ENCODE results near the gene MISP.
"Not testable (repeated sequence)": the region's sequence is repeated elsewhere in the genome, so short reads cannot be mapped to it uniquely, and the experiment has no call there.

Gene MISP

DNA sequence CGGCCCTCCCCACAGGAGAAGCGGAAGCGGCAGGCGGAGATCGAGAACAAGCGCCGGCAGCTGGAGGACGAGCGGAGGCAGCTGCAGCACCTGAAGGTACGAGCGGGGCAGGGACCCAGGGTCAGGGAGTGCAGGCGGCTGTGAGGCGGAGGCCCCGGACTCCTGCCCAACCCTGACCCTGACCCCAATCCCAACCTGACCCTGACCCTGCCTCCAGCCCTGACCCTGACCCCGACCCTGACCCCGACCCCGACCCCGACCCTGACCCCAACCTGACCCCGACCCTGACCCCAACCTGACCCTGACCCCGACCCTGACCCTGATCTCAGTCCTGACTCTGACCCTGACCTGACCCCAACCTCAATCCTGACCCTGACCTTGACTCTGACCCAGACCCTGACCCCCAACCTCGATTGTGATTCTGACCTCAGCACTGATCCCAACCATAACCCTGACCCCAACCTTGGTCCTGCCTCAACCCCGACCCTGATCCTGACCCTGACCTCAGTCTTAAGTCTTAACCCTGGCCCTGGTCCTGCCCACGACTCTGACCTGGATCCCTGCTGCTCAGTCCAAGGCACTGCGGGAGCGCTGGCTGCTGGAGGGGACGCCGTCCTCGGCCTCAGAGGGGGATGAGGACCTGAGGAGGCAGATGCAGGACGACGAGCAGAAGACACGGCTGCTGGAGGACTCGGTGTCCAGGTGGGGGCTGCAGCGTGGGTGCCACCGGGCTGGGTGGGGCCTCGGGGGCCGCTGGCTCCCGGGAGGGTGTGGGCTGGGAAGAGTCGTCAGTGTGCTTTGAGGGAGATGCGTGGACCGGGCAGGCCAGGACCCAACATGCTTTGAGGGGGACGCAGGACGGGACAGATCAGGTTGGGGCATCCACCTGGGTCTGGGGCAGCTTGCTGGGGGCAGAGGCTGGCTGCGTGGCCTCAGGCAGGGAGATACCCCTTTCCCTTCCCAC lies 23.6 kb upstream of the MISP start:
- no peak for DNase-seq

GRCh38 chr19:728011-728410 lies 22.9 kb upstream of the MISP start:
- no peak for DNase-seq

DNA sequence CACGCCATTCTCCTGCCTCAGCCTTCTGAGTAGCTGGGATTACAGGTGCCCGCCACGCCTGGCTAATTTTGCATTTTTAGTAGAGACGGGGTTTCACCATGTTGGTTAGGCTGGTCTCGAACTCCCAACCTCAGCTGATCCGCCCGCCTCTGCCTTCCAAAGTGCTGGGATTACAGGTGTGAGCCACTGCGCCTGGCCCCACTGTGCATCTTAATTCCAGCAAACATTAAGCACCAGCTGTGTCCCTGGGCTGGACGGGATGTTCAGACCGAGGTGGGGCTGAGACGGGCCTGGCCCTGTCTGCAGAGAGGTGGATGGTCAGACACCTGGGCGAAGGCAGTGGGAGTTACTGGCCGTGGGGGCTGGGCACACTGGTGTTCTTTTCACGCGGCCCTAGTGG lies 21.3 kb upstream of the MISP start:
- not testable (repeated sequence) for DNase-seq

- no peak for DNase-seq
Observed at GRCh38 chr19:729965-730668, 20.8 kb upstream of the MISP start.

DNA sequence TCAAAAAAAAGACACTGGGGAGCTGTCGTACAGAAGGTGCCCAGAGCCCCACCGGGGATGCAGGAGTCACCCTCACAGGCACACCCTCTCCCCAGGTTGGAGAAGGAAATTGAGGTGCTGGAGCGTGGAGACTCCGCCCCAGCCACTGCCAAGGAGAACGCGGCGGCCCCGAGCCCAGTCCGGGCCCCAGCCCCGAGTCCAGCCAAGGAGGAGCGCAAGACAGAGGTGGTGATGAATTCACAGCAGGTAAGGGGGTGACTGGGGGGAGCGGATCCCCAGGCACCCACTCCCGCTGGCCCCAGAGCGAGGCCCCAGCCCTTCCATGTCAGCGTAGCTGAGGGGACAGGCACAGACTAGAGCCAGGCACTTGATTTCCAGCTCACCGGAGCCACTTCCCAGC lies 19.9 kb upstream of the MISP start:
- no peak for DNase-seq

GRCh38 chr19:732148-733069 lies 18.5 kb upstream of the MISP start:
- DNase-seq, result no peak

DNA sequence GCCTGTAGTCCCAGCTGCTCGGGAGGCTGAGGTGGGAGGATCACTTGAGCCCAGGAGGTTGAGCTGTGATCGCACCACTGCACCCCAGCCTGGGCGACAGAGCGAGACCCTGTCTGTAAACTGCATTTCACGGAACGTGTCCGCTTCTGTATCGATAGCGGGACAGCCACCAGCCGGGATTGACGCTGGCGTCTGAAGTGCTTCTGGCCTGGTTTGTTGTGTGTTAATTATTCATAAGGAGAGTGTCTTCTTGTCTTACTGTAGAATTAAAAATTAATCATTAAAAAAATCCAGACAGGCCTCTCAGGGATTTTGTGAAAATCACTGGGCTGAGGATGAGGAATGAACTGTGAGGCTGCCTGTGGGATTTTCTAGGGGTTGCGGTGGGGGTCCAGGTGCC lies 16.2 kb upstream of the MISP start:
- DNase-seq, result no peak

- no peak for DNase-seq
Observed at GRCh38 chr19:736125-736524, 14.8 kb upstream of the MISP start.

- peak; percentile 20 for DNase-seq
Observed at GRCh38 chr19:737591-738093, 13.3 kb upstream of the MISP start.

DNA sequence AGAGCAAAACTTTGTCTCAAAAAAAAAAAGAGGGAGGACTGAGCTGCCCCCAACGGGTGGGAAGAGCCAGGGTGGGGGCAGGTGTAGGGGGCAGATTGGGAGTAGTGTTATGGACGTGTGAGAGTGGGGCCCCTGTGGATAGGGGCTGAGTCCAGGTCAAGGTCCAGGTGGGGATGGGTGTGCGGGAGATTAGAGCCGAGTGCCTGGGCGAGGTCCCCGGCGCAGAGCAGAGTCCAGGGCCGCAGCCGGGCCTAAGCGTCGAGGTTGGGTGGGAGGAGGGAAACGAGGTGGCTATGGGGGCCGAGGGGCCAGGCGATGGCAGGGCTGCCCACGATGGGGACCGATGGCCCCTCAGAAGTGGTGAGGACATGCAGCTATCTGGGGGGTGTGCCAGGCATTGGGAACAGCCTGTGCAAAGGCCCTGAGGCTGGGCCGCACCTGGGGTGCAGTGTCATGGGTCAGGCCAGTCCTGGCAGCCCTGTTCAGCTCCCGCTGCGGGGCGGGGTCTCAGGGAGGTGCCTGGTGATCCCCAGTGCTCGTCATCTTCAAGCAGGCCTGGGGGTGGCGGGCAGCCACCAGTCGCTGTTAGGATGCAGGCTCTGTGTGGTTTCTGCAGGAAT lies 12.3 kb upstream of the MISP start:
- DNase-seq, result no peak

- no peak for DNase-seq
Observed at GRCh38 chr19:739998-740715, 10.8 kb upstream of the MISP start.

DNA sequence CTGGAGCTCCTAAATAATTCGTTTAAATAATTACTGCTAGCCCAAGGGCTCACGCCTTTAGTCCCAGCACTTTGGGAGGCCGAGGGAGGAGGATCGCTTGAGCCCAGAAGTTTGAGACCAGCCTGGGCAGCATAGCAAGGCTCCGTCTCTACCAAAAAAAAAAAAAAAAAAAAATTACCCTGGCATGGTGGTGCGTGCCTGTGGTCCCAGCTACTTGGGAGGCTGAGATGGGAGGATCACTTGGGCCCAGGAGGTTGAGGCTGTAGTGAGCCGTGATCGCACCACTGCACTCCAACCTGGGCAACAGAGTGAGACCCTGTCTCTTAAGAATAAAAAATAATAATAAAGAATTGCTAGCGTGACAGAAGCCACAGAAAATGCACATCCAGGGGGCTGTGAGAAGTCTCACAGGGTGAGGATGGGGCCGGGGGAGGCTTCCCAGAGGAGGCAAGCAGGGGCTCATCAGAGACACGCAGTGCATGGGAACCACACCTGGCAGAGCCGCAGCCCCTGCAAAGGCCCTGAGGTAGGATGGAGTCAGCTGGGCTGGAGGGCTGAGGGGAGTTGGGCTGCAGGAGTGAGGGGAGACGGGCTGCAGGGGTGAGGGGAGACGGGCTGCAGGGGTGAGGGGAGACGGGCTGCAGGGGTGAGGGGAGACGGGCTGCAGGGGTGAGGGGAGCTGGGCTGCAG lies 10.0 kb upstream of the MISP start:
- DNase-seq, result not testable (repeated sequence)

- no peak for DNase-seq
Observed at GRCh38 chr19:741506-742131, 9.3 kb upstream of the MISP start.

- no peak for DNase-seq
Observed at GRCh38 chr19:742540-743075, 8.3 kb upstream of the MISP start.

GRCh38 chr19:743168-743687 lies 7.7 kb upstream of the MISP start:
- peak; percentile 46 for DNase-seq

DNA sequence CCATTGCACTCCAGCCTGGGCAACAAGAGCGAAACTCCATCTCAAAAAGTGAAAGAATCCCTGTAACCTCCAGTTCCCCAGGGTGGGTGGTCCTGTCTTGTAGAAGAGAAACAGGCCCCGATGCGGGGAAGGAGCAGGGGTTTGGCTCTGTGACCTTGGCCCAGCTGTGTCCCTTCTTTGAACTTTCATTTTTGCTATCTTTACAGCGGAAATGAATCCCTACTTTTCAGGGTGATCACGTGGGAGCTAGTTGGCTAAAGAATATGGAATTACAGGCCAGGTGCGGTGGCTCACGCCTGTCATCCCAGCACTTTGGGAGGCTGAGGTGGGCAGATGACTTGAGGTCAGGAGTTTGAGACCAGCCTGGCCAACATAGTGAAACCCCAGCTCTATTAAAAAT lies 5.8 kb upstream of the MISP start:
- DNase-seq, result not testable (repeated sequence)

- DNase-seq, result no peak
Observed at GRCh38 chr19:746208-746819, 4.6 kb upstream of the MISP start.

DNA sequence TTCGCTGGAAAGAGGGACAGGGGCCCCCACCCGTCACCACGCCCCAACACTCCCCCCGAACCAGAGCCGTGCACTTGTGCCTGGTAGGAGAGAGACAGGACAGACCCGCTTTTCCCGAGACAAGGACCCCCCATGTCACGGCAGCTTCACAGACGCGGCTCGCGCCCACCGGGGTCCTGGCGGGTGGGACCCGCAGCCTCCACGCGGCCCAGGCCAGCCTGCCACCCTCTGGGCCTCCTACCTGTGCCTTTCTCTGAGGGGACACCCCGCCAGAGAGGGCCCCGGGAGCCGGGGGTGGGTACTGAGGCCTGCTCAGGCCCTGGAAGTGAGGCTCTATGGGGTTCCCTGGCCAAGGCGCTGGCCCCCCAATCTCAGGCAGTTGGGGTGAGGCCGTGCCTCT lies 4.0 kb upstream of the MISP start:
- no peak for DNase-seq

DNA sequence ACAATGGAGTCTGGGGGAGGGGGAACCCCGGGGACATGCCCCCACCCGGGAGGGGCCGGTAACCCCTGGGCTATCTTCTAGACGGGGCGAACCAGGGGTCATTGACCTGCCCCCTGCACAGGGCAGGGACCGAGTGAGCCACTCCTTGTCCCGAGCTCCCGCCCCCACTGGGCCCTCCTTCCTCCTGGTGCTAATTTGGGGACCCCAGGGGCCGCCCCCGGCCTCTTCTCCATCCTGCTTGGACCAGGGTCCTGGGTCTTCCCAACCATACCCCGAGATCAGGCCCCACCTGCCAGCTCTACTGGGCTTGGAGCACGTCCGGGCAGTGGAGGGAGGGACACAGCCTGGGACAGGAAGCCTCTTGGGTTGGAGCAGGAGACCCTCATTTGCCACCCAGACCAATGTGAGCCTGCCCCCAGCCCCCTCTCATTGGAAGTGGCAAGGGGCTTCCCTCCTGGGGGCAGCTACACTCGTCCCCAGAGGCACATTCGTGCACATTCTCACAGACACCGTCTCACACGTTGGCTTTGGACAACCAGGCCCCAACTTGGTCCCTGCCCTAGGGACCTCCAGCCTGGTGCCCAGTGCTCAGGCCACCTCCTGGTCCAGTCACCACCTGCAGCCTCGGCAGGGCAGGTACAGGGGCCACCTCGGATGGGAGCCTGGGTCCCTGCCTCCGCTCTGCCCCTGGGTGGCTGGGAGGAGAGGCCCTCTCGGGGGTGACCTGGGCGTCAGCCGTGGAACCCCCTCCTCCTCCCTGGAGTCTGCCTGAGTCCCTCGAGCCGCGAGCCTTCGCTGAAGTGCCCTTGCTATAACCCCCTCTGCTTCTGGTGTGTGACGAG lies 3.3 kb upstream of the MISP start:
- DNase-seq, result no peak
